H1 (cell line): ENCODE results near the gene PTPRH. TPM values are rescaled to one million over a fixed set of nuclear protein-coding genes. Genes with fewer than 3 reads are reported as not detected.
A peak's percentile ranks its signal among the peaks of the same experiment; 100 is the strongest.

ENCODE experiments used
- CTCF ChIA-PET: fragments of 300-600 bp; sonication (Branson Sonifier 250); formaldehyde crosslinking; loops from one replicate; lab custom pipeline; 2021; ENCODE audit not compliant: partially characterized antibody; lab: Charles Lee
- POLR2A ChIA-PET: fragments of 300-600 bp; sonication (Branson Sonifier 250); formaldehyde crosslinking; loops from one replicate; lab custom pipeline; 2021; ENCODE audit warnings: inconsistent platforms; ENCODE audit not compliant: partially characterized antibody; lab: Charles Lee
- DNase-seq, 2 experiments: peaks; one replicate each; pipeline versions ENCODE4 v3.0.0 to v3.0.0-alpha.2; 2010 to 2022; ENCODE audit warnings: low spot score in 2 of 2, low read depth in 1 of 2, mixed read lengths in 1 of 2
- FAIRE-seq: peaks from 2 replicates; lab custom pipeline; 2011; peaks lifted over from hg19 to GRCh38; lab: Jason Lieb, UNC
- H2AFZ ChIP-seq: 2 replicates; pipeline ENCODE4 v1.8.1; 2012; ENCODE audit warnings: low read length, inconsistent platforms
- H2AK5ac ChIP-seq: 2 replicates; pipeline ENCODE4 v1.6.1; 2013; ENCODE audit warnings: low read depth, low read length
- H2BK120ac ChIP-seq: replicated peaks from 2 replicates; pipeline ENCODE3; 2013; ENCODE audit warnings: low read depth, low read length, inconsistent platforms
- H2BK12ac ChIP-seq: 2 replicates; pipeline ENCODE4 v1.6.1; 2013; ENCODE audit warnings: low read depth, low read length
- H2BK15ac ChIP-seq: 2 replicates; pipeline ENCODE4 v1.6.1; 2013; ENCODE audit warnings: low read length
- H2BK20ac ChIP-seq: 2 replicates; pipeline ENCODE4 v1.6.1; 2013; ENCODE audit warnings: low read length
- H2BK5ac ChIP-seq: 2 replicates; pipeline ENCODE4 v1.6.1; 2013; ENCODE audit warnings: low read depth, low read length
- H3K14ac ChIP-seq: 2 replicates; pipeline ENCODE4 v1.6.1; 2013; ENCODE audit warnings: inconsistent platforms; ENCODE audit not compliant: insufficient read length
- H3K18ac ChIP-seq: 2 replicates; pipeline ENCODE4 v1.6.1; 2013; ENCODE audit warnings: low read length; ENCODE audit errors: extremely low read depth
- H3K23ac ChIP-seq: 2 replicates; pipeline ENCODE4 v1.6.1; 2013; ENCODE audit warnings: inconsistent platforms; ENCODE audit not compliant: insufficient read length
- H3K23me2 ChIP-seq: 2 replicates; pipeline ENCODE4 v1.6.1; 2013; ENCODE audit warnings: low read depth, low read length
- H3K27ac ChIP-seq: 2 replicates; pipeline ENCODE4 v1.6.1; 2011; ENCODE audit warnings: low read depth, low read length, inconsistent platforms
- H3K27me3 ChIP-seq, 4 experiments: replicated peaks in 1 of 4; 1 replicate in 1 of 4; 2 replicates in 3 of 4; pipeline versions ENCODE4 v1.6.1 to v1.8.1; 2011 to 2013; ENCODE audit warnings: low read length in 3 of 4, mild to moderate bottlenecking in 3 of 4, inconsistent platforms in 2 of 4, mixed read lengths in 2 of 4, moderate library complexity in 1 of 4; ENCODE audit not compliant: control insufficient read depth in 3 of 4, insufficient read depth in 3 of 4; ENCODE audit errors: extremely low read depth in 1 of 4
- H3K36me3 ChIP-seq, 4 experiments: 2 replicates each; pipeline versions ENCODE4 v1.6.1 to v1.8.1; 2011 to 2013; ENCODE audit warnings: mild to moderate bottlenecking in 4 of 4, low read length in 3 of 4, moderate library complexity in 2 of 4, control low read depth in 1 of 4, inconsistent platforms in 1 of 4; ENCODE audit not compliant: insufficient read depth in 4 of 4, control insufficient read depth in 2 of 4
- H3K4ac ChIP-seq: replicated peaks from 2 replicates; pipeline ENCODE3; 2013; ENCODE audit warnings: low read length, low read depth, mixed read lengths, inconsistent platforms; ENCODE audit not compliant: insufficient read length
- H3K4me1 ChIP-seq, 4 experiments: replicated peaks in 1 of 4; 1 replicate in 1 of 4; 2 replicates in 3 of 4; pipeline versions ENCODE4 v1.6.1 to v1.8.1; 2011 to 2013; ENCODE audit warnings: low read length in 3 of 4, inconsistent platforms in 2 of 4, mixed read lengths in 1 of 4; ENCODE audit not compliant: insufficient read depth in 4 of 4, control insufficient read depth in 3 of 4
- H3K4me2 ChIP-seq, 2 experiments: 2 replicates each; pipeline versions ENCODE4 v1.6.1 to v1.8.1; 2011 to 2013; ENCODE audit warnings: low read depth in 2 of 2, low read length in 2 of 2, control low read depth in 1 of 2, inconsistent platforms in 1 of 2, mild to moderate bottlenecking in 1 of 2; ENCODE audit not compliant: insufficient read depth in 1 of 2
- H3K4me3 ChIP-seq, 4 experiments: fragments of 200-600, 300-600 bp in 1 of 4; sonication (generic), shearing (Covaris generic), sonication (Bioruptor Twin) in 1 of 4; 2 replicates each; pipeline versions ENCODE4 v1.5.1 to v1.8.1; 2011 to 2016; ENCODE audit warnings: low read length in 4 of 4, low read depth in 3 of 4, control low read depth in 2 of 4, inconsistent platforms in 2 of 4, mild to moderate bottlenecking in 2 of 4, mixed read lengths in 1 of 4, moderate library complexity in 1 of 4; ENCODE audit not compliant: insufficient read depth in 2 of 4; ENCODE audit errors: extremely low read depth in 1 of 4
- H3K56ac ChIP-seq: replicated peaks from 2 replicates; pipeline ENCODE3; 2013; ENCODE audit warnings: low read depth, mild to moderate bottlenecking, mixed read lengths, low read length, inconsistent platforms; ENCODE audit not compliant: insufficient read length
- H3K79me1 ChIP-seq: 2 replicates; pipeline ENCODE4 v1.6.1; 2013; ENCODE audit warnings: low read depth, low read length, control low read depth
- H3K79me2 ChIP-seq, 2 experiments: 2 replicates each; pipeline versions ENCODE4 v1.6.1 to v1.8.1; 2012 to 2013; ENCODE audit warnings: low read length in 2 of 2, mild to moderate bottlenecking in 2 of 2, inconsistent platforms in 1 of 2; ENCODE audit not compliant: insufficient read depth in 2 of 2, control insufficient read depth in 1 of 2
- H3K9ac ChIP-seq, 4 experiments: replicated peaks in 1 of 4; 1 replicate in 1 of 4; 2 replicates in 3 of 4; pipeline versions ENCODE4 v1.6.1 to v1.8.1; 2011 to 2013; ENCODE audit warnings: low read depth in 3 of 4, low read length in 3 of 4, control low read depth in 2 of 4, mild to moderate bottlenecking in 2 of 4, moderate library complexity in 2 of 4, inconsistent platforms in 1 of 4; ENCODE audit errors: extremely low read depth in 1 of 4
- H3K9me3 ChIP-seq, 2 experiments: 2 replicates each; pipeline versions ENCODE4 v1.6.1 to v1.8.1; 2012 to 2013; ENCODE audit warnings: mild to moderate bottlenecking in 2 of 2, moderate library complexity in 2 of 2, control low read depth in 1 of 2, inconsistent platforms in 1 of 2, low read depth in 1 of 2, low read length in 1 of 2, mixed read lengths in 1 of 2; ENCODE audit not compliant: insufficient read depth in 2 of 2
- H4K20me1 ChIP-seq, 2 experiments: replicated peaks in 1 of 2; 2 replicates each; pipeline versions ENCODE3 to v1.8.1; 2011 to 2013; ENCODE audit warnings: inconsistent platforms in 2 of 2, low read length in 2 of 2, mild to moderate bottlenecking in 1 of 2; ENCODE audit not compliant: insufficient read depth in 2 of 2, control insufficient read depth in 1 of 2
- H4K5ac ChIP-seq: 2 replicates; pipeline ENCODE4 v1.6.1; 2013; ENCODE audit warnings: low read length, low read depth, mixed read lengths, inconsistent platforms; ENCODE audit not compliant: insufficient read length
- H4K8ac ChIP-seq: 2 replicates; pipeline ENCODE4 v1.8.0; 2013; ENCODE audit warnings: mild to moderate bottlenecking, moderate library complexity, low read length, inconsistent platforms; ENCODE audit not compliant: insufficient read depth; ENCODE audit errors: extremely low read depth
- H4K91ac ChIP-seq: replicated peaks from 2 replicates; pipeline ENCODE3; 2013; ENCODE audit warnings: low read length, mixed read lengths, inconsistent platforms; ENCODE audit not compliant: insufficient read length
- CREB1 ChIP-seq: IDR thresholded peaks from 2 replicates; pipeline ENCODE4 v1.6.1; 2012; ENCODE audit warnings: inconsistent platforms
- EGR1 ChIP-seq: IDR thresholded peaks from 2 replicates; pipeline ENCODE4 v1.6.1; 2011; ENCODE audit warnings: low read depth, low read length, borderline replicate concordance
- HDAC2 ChIP-seq, 2 experiments: fragments of 300-600 bp in 1 of 2; sonication (generic) in 1 of 2; IDR thresholded peaks; 2 replicates each; pipeline ENCODE4 v1.6.1; 2011 to 2012; ENCODE audit warnings: low read depth in 2 of 2, low read length in 2 of 2, mild to moderate bottlenecking in 2 of 2, moderate library complexity in 2 of 2, borderline replicate concordance in 1 of 2, inconsistent platforms in 1 of 2
- MAX ChIP-seq: IDR thresholded peaks from 2 replicates; pipeline ENCODE4 v1.6.1; 2012; ENCODE audit warnings: inconsistent platforms
- RNF2 ChIP-seq: fragments of 200-900, 300-1000 bp; sonication (generic); IDR thresholded peaks from 2 replicates; pipeline ENCODE4 v1.7.1; 2016; ENCODE audit warnings: borderline replicate concordance, low read depth, mild to moderate bottlenecking, antibody characterized with exemption, low read length; ENCODE audit not compliant: poor library complexity, severe bottlenecking; ENCODE audit errors: missing control alignments
- SIN3A ChIP-seq, 2 experiments: IDR thresholded peaks in 1 of 2; conservative IDR thresholded peaks in 1 of 2; 2 replicates each; pipeline ENCODE4 v1.6.1; 2011 to 2012; ENCODE audit warnings: low read length in 2 of 2, improper control_type of control experiment in 1 of 2, low read depth in 1 of 2, mild to moderate bottlenecking in 1 of 2
- SUZ12 ChIP-seq: fragments of 200-600 bp; sonication (generic); IDR thresholded peaks from 2 replicates; pipeline ENCODE4 v1.6.1; 2012; ENCODE audit warnings: mild to moderate bottlenecking, inconsistent platforms, low read length, moderate library complexity, mixed read lengths
- USF2 ChIP-seq: IDR thresholded peaks from 2 replicates; pipeline ENCODE4 v1.6.1; 2011; ENCODE audit warnings: low read length, improper control_type of control experiment
- WGBS, 2 experiments: shearing (Covaris generic) in 1 of 2; methylation state at CpG; one replicate each; pipeline versions ENCODE4 v1.1.6 to v1.1.7; 2013 to 2015; ENCODE audit warnings: low lambda C conversion rate in 2 of 2, mixed read lengths in 2 of 2, inconsistent platforms in 1 of 2, low coverage in 1 of 2, missing lambda C conversion rate in 1 of 2; ENCODE audit not compliant: insufficient replicate concordance in 2 of 2, insufficient coverage in 1 of 2, insufficient read length in 1 of 2; ENCODE audit errors: extremely low coverage in 1 of 2, missing lambda C conversion rate in 1 of 2; 5-methylcytosine and 5-hydroxymethylcytosine counted together
- polyA plus RNA-seq, 7 experiments: library from polyadenylated mRNA; depleted of rRNA in 3 of 7; stranded (reverse) in 5 of 7; unstranded in 2 of 7; fragments of >200 nt in 5 of 7; fragments of 200-250 nt in 2 of 7; gene quantifications; 1 replicate in 5 of 7; 2 replicates in 1 of 7; 4 replicates in 1 of 7; pipeline versions ENCODE4 v1.2.1 to v1.2.3, GENCODE V29; 2011 to 2013; ENCODE audit warnings: missing spikeins in 2 of 7, mixed read lengths in 2 of 7
- total RNA-seq: library from RNA; stranded (reverse); fragmentation: NEBNext Ultra II Directional; extraction: Animal tissue kit (Norgen Biotek cat#: 25700); gene quantifications from 2 replicates; pipeline ENCODE4 v1.2.1, GENCODE V29; 2021

Gene PTPRH
- total and polyA plus RNA-seq, 2 of the 8 experiments (the other 6 are each of a cell fraction or from before 2014, with no cell fraction given): 0.30 to 0.39 TPM

- Histone ChIP-seq H4K20me1 (peaks cover 0 to 7% of the 10 kb centered on the region in 2 experiments), H4K5ac (no peak within 1 kb of the TSS), H3K27me3 (peaks cover 2 to 46% (median 31%) of the 10 kb centered on the region in 4 experiments; a peak in 6 of 7 replicates), H3K79me2 (no peaks in the 10 kb centered on the region), H3K4me3 (peak within 1 kb of the TSS; percentile 39 to 73 (median 72)), H3K79me1 (no peaks in the 10 kb centered on the region), H3K36me3 (no peaks in the 10 kb centered on the region), H3K23ac (no peak within 1 kb of the TSS), H3K9ac (no peak within 1 kb of the TSS; a peak in 2 of 7 replicates), H2BK5ac (no peak within 1 kb of the TSS; the same call in 1 of the 2 replicates), H3K23me2 (peaks cover 12% of the 10 kb centered on the region; the same call in 1 of the 2 replicates), H4K91ac (no peak within 1 kb of the TSS), H2BK120ac (no peak within 1 kb of the TSS), H2BK20ac (no peak within 1 kb of the TSS), H2AK5ac (no peak within 1 kb of the TSS), H3K4me1 (peaks cover 0 to 17% (median 11%) of the 10 kb centered on the region in 4 experiments; a peak in 6 of 7 replicates), H2AFZ (no peak within 1 kb of the TSS), H3K56ac (no peak within 1 kb of the TSS), H3K14ac (no peak within 1 kb of the TSS), H3K4me2 (peak within 1 kb of the TSS; percentile 64 to 98), H3K27ac (0 out of 2 replicates have a peak within 1 kb of the TSS, but pooled peaks have one; percentile 25), H4K8ac (no peak within 1 kb of the TSS), H3K9me3 (no peaks in the 10 kb centered on the region), H2BK12ac (0 out of 2 replicates have a peak within 1 kb of the TSS, but pooled peaks have one; percentile 68), H3K4ac (no peak within 1 kb of the TSS), H3K18ac (no peak within 1 kb of the TSS), H2BK15ac (no peak within 1 kb of the TSS)
- WGBS, 2 experiments: 14% methylated on average over 27 of the region's 68 CpGs; no CpG with 5 or more reads in 1 of the 2 experiments
- ChIA-PET POLR2A (interaction anchor here (0.8 to 3.0 kb wide), 6 partner anchors 19 to 228 kb away, joined by 3 to 13 read pairs (median 5); partner anchors contain the start of gene UBE2S), CTCF (interaction anchor here (0.6 to 2.5 kb wide), 7 partner anchors 12 to 477 kb away, joined by 3 to 9 read pairs (median 3); partner anchors contain the start of gene DNAAF3)
- FAIRE-seq (no peak), DNase-seq (peak in 1 of 2 experiments; percentile 90)
- TF ChIP-seq SIN3A (conservative IDR thresholded peaks at IDR 0.05 in 1 of 2, IDR thresholded peaks at IDR 0.05 in 1 of 2; ENCODE audit: low read depth in 1 of 2, low read length in 2 of 2): peak; percentile 99
- TF ChIP-seq HDAC2 (IDR thresholded peaks at IDR 0.05; ENCODE audit: borderline replicate concordance in 1 of 2, low read depth in 2 of 2, low read length in 2 of 2): peak in 1 of 2 experiments; percentile 81; a peak in 2 of 4 replicates
- no peak for TF ChIP-seq CREB1
- TF ChIP-seq MAX: peak; percentile 99
- TF ChIP-seq EGR1: peak; percentile 98
- TF ChIP-seq USF2: peak; percentile 65
- no peak for TF ChIP-seq SUZ12
- TF ChIP-seq RNF2: peak; percentile 14
Observed at GRCh38 chr19:55179606-55180484, 29.5 kb downstream of the PTPRH start, which contains the start of gene SYT5. SYT5 (minus strand) TSS chr19:55180289; CDS start chr19:55179041, 1,248 bp downstream.
